Measurements from ENCODE around the gene VWC2L. TPM values are rescaled to one million over a fixed set of nuclear protein-coding genes. Genes with fewer than 3 reads are reported as not detected.

VWC2L gene
- polyA plus RNA-seq, 1 experiment = 0.04 TPM

GRCh38 chr2:214592011-214592410 is 181.2 kb downstream of the VWC2L start:
- no peak for DNase-seq (ENCODE audit: low read depth, low spot score)
- ChIA-PET CTCF (no interaction called here), POLR2A (no interaction called here)
- Histone ChIP-seq H3K9me3 (ENCODE audit: control insufficient read depth, insufficient read depth, low read length) (no peaks in the 10 kb centered on the region), H3K27me3 (ENCODE audit: control insufficient read depth, insufficient read depth, low read length) (no peaks in the 10 kb centered on the region), H3K4me3 (ENCODE audit: low read depth, low read length) (no peak overlapping the region), H3K27ac (ENCODE audit: low read depth, low read length) (no peak overlapping the region)
- TF ChIP-seq CTCF (IDR thresholded peaks at IDR 0.05; ENCODE audit: low read depth, low read length) = no peak

GRCh38 chr2:214593727-214594126 is 182.9 kb downstream of the VWC2L start:
- H3K4me3 ChIP-seq (ENCODE audit: low read depth, low read length) = no peak overlapping the region
- H3K27me3 ChIP-seq (ENCODE audit: control insufficient read depth, insufficient read depth, low read length) = no peaks in the 10 kb centered on the region
- POLR2A ChIA-PET = interaction anchor here (1.1 to 2.1 kb wide), 4 partner anchors 11 to 51 kb away, joined by 3 to 26 read pairs (median 4); no protein-coding TSS in a partner anchor
- no peak for TF ChIP-seq CTCF (IDR thresholded peaks at IDR 0.05; ENCODE audit: low read depth, low read length)
- peak overlapping the region; percentile 76 for H3K27ac ChIP-seq (ENCODE audit: low read depth, low read length)
- DNase-seq (ENCODE audit: low read depth, low spot score) = peak; percentile 80
- CTCF ChIA-PET = interaction anchor here (0.9 to 1.7 kb wide), 5 partner anchors 10 to 676 kb away, joined by 3 to 13 read pairs (median 3); no protein-coding TSS in a partner anchor
- no peaks in the 10 kb centered on the region for H3K9me3 ChIP-seq (ENCODE audit: control insufficient read depth, insufficient read depth, low read length)

- no peaks in the 10 kb centered on the region for H3K9me3 ChIP-seq (ENCODE audit: control insufficient read depth, insufficient read depth, low read length)
- H3K27ac ChIP-seq (ENCODE audit: low read depth, low read length) = no peak overlapping the region
- no peak overlapping the region for H3K4me3 ChIP-seq (ENCODE audit: low read depth, low read length)
- POLR2A ChIA-PET = interaction anchor here (0.6 kb wide), 1 partner anchor 70 kb away, joined by 4 read pairs; no protein-coding TSS in a partner anchor
- no peaks in the 10 kb centered on the region for H3K27me3 ChIP-seq (ENCODE audit: control insufficient read depth, insufficient read depth, low read length)
- no peak for DNase-seq (ENCODE audit: low read depth, low spot score)
- no peak for TF ChIP-seq CTCF (IDR thresholded peaks at IDR 0.05; ENCODE audit: low read depth, low read length)
- CTCF ChIA-PET = interaction anchor here (0.6 kb wide), 1 partner anchor 40 kb away, joined by 3 read pairs; no protein-coding TSS in a partner anchor
Measured at GRCh38 chr2:214601852-214602633, 191.2 kb downstream of the VWC2L start.

GRCh38 chr2:214604861-214605260 is 194.0 kb downstream of the VWC2L start:
- TF ChIP-seq CTCF (IDR thresholded peaks at IDR 0.05; ENCODE audit: low read depth, low read length) = no peak
- CTCF ChIA-PET = interaction anchor here (0.6 to 2.2 kb wide), 3 partner anchors 11 to 850 kb away, joined by 3 to 13 read pairs (median 12); no protein-coding TSS in a partner anchor
- DNase-seq (ENCODE audit: low read depth, low spot score) = peak; percentile 65
- POLR2A ChIA-PET = interaction anchor here (0.6 to 2.4 kb wide), 3 partner anchors 11 to 218 kb away, joined by 3 to 26 read pairs (median 5); no protein-coding TSS in a partner anchor
- H3K27ac ChIP-seq (ENCODE audit: low read depth, low read length) = no peak overlapping the region
- no peaks in the 10 kb centered on the region for H3K9me3 ChIP-seq (ENCODE audit: control insufficient read depth, insufficient read depth, low read length)
- H3K27me3 ChIP-seq (ENCODE audit: control insufficient read depth, insufficient read depth, low read length) = no peaks in the 10 kb centered on the region
- no peak overlapping the region for H3K4me3 ChIP-seq (ENCODE audit: low read depth, low read length)

- no peak for TF ChIP-seq CTCF (IDR thresholded peaks at IDR 0.05; ENCODE audit: low read depth, low read length)
- CTCF ChIA-PET = interaction anchor here (0.5 kb wide), 1 partner anchor 663 kb away, joined by 4 read pairs; no protein-coding TSS in a partner anchor
Measured at GRCh38 chr2:214607051-214607450, 196.2 kb downstream of the VWC2L start.

More at GRCh38 chr2:214607051-214607450, 196.2 kb downstream of the VWC2L start:
- Histone ChIP-seq H3K27me3 (ENCODE audit: control insufficient read depth, insufficient read depth, low read length) (no peaks in the 10 kb centered on the region), H3K4me3 (ENCODE audit: low read depth, low read length) (no peak overlapping the region), H3K9me3 (ENCODE audit: control insufficient read depth, insufficient read depth, low read length) (no peaks in the 10 kb centered on the region), H3K27ac (ENCODE audit: low read depth, low read length) (no peak overlapping the region)
- POLR2A ChIA-PET = no interaction called here
- no peak for DNase-seq (ENCODE audit: low read depth, low spot score)
